GM18870 (cell line): ENCODE data around the gene MCCD1.
A peak's percentile ranks its signal among the peaks of the same experiment; 100 is the strongest.

ENCODE experiments used
- ATAC-seq: cut with Tn5 transposase; IDR thresholded peaks from one replicate; pipeline ENCODE4 v1.9.1; 2021; ENCODE audit warnings: moderate library complexity; ENCODE audit not compliant: unreplicated experiment

The MCCD1 gene

GRCh38 chr6:31568537-31568961 lies 39.8 kb downstream of the MCCD1 start:
- peak; percentile 76 for ATAC-seq

DNA sequence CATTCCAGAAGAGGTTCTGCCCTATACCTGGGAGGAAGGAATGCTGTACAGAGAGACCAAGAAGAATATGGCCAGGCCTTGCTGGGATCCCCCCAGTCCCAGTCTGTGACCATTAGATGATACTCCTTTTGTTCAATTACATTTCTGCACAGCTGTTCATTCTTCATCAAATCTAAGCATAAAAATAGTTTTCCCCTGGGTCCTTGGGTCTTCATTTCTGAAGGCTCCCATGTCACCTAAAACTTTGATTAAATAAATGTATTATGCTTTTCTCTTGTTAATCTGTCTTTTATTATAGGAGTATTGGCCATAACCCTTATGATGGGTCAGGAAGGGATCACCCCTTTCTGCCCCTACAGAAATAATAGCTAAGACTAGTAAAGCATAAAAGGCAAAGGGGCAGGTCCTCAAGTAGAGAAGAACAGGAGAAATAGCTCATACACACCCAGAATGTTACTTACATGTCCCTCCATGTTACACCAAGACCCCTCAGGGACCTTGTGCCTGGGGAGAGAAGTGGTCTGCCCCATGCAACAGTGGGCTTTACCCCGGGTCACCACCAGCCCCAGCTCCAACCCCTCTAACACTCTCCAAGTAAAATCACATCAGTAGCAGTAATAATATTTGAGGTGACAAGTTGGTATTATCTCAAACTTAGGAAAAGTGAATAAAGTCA lies 41.2 kb downstream of the MCCD1 start:
- ATAC-seq = no peak

- ATAC-seq = peak; percentile 40
Observed at GRCh38 chr6:31572041-31572911, 43.5 kb downstream of the MCCD1 start, which contains the start of gene LTA. TSS of gene LTA (plus strand) at chr6:31572289. CDS start at chr6:31572743, 454 bp downstream.

GRCh38 chr6:31573239-31574105 lies 44.7 kb downstream of the MCCD1 start:
- ATAC-seq = no peak

DNA sequence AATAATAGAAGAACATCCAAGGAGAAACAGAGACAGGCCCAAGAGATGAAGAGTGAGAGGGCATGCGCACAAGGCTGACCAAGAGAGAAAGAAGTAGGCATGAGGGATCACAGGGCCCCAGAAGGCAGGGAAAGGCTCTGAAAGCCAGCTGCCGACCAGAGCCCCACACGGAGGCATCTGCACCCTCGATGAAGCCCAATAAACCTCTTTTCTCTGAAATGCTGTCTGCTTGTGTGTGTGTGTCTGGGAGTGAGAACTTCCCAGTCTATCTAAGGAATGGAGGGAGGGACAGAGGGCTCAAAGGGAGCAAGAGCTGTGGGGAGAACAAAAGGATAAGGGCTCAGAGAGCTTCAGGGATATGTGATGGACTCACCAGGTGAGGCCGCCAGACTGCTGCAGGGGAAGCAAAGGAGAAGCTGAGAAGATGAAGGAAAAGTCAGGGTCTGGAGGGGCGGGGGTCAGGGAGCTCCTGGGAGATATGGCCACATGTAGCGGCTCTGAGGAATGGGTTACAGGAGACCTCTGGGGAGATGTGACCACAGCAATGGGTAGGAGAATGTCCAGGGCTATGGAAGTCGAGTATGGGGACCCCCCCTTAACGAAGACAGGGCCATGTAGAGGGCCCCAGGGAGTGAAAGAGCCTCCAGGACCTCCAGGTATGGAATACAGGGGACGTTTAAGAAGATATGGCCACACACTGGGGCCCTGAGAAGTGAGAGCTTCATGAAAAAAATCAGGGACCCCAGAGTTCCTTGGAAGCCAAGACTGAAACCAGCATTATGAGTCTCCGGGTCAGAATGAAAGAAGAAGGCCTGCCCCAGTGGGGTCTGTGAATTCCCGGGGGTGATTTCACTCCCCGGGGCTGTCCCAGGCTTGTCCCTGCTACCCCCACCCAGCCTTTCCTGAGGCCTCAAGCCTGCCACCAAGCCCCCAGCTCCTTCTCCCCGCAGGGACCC lies 45.6 kb downstream of the MCCD1 start:
- ATAC-seq = no peak

GRCh38 chr6:31575335-31575901 lies 46.7 kb downstream of the MCCD1 start, which contains the start of gene TNF:
TSS of gene TNF (plus strand) at chr6:31575565. CDS start at chr6:31575742, 177 bp downstream.
- ATAC-seq = no peak

DNA sequence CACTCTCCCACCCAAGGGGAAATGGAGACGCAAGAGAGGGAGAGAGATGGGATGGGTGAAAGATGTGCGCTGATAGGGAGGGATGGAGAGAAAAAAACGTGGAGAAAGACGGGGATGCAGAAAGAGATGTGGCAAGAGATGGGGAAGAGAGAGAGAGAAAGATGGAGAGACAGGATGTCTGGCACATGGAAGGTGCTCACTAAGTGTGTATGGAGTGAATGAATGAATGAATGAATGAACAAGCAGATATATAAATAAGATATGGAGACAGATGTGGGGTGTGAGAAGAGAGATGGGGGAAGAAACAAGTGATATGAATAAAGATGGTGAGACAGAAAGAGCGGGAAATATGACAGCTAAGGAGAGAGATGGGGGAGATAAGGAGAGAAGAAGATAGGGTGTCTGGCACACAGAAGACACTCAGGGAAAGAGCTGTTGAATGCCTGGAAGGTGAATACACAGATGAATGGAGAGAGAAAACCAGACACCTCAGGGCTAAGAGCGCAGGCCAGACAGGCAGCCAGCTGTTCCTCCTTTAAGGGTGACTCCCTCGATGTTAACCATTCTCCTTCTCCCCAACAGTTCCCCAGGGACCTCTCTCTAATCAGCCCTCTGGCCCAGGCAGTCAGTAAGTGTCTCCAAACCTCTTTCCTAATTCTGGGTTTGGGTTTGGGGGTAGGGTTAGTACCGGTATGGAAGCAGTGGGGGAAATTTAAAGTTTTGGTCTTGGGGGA lies 47.4 kb downstream of the MCCD1 start:
- no peak for ATAC-seq

DNA sequence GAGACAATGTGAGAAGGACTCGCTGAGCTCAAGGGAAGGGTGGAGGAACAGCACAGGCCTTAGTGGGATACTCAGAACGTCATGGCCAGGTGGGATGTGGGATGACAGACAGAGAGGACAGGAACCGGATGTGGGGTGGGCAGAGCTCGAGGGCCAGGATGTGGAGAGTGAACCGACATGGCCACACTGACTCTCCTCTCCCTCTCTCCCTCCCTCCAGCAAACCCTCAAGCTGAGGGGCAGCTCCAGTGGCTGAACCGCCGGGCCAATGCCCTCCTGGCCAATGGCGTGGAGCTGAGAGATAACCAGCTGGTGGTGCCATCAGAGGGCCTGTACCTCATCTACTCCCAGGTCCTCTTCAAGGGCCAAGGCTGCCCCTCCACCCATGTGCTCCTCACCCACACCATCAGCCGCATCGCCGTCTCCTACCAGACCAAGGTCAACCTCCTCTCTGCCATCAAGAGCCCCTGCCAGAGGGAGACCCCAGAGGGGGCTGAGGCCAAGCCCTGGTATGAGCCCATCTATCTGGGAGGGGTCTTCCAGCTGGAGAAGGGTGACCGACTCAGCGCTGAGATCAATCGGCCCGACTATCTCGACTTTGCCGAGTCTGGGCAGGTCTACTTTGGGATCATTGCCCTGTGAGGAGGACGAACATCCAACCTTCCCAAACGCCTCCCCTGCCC lies 48.3 kb downstream of the MCCD1 start:
- ATAC-seq = no peak

- ATAC-seq = no peak
Observed at GRCh38 chr6:31577579-31577966, 48.8 kb downstream of the MCCD1 start.

DNA sequence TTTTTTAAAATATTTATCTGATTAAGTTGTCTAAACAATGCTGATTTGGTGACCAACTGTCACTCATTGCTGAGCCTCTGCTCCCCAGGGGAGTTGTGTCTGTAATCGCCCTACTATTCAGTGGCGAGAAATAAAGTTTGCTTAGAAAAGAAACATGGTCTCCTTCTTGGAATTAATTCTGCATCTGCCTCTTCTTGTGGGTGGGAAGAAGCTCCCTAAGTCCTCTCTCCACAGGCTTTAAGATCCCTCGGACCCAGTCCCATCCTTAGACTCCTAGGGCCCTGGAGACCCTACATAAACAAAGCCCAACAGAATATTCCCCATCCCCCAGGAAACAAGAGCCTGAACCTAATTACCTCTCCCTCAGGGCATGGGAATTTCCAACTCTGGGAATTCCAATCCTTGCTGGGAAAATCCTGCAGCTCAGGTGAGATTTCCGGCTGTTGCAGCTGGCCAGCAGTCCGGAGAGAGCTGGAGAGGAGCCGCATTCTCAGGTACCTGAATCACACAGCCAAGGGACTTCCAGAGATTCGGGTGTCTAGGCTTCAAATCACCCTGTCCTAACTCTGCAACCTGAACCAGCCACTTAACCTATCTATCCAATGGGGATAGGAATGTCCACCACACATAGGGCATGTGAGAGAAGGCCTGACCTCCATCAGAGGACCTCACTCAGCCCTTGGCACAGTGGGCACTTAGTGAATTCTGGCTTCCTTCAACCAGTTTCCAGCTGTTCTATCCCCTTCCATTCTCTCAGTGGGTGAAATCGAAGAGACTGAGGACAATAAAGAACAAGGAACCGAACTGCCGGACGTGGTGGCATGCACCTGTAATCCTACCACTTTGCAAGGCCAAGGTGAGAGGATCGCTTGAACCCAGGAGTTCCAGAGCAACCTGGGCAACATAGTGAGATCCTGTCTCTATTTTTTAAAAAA lies 49.7 kb downstream of the MCCD1 start:
- ATAC-seq = no peak

DNA sequence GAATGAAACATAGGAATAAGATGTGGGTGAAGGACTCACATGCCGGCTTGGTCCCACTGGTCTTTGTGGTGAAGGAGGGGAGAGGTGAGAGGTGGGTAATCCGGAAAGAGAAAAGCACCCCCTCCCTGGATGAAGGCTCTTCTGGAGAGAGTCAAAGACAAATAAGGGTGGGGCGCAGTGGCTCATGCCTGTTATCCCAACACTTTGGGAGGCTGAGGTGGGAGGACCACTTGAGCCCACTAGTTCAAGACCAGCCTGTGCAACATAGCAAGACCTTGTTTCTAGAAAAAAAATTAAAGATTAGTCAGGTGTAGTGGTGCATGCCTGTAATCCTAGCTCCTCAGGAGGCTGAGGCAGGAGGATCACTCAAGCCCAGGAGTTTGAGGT lies 50.4 kb downstream of the MCCD1 start:
- no peak for ATAC-seq
